HEK293T (cell line): ENCODE measurements around the gene PRKAR2A.

Experiments used
- ARNT ChIP-seq: fragments of 450-650 bp; IDR thresholded peaks from 2 replicates; pipeline ENCODE4 v1.6.1; 2017; ENCODE audit warnings: mild to moderate bottlenecking
- BHLHE40 ChIP-seq: fragments of 450-650 bp; IDR thresholded peaks from 2 replicates; pipeline ENCODE4 v1.6.1; 2016; ENCODE audit warnings: mild to moderate bottlenecking, moderate library complexity, borderline replicate concordance
- ELF4 ChIP-seq: fragments of 450-650 bp; IDR thresholded peaks from 2 replicates; pipeline ENCODE4 v1.6.1; 2017; ENCODE audit warnings: antibody characterized with exemption
- FOXA1 ChIP-seq: fragments of 450-650 bp; IDR thresholded peaks from 2 replicates; pipeline ENCODE4 v1.6.1; 2016; ENCODE audit warnings: mild to moderate bottlenecking
- FOXK2 ChIP-seq: fragments of 450-650 bp; IDR thresholded peaks from 2 replicates; pipeline ENCODE4 v1.6.1; 2016; ENCODE audit warnings: mild to moderate bottlenecking
- FOXM1 ChIP-seq: fragments of 450-650 bp; IDR thresholded peaks from 2 replicates; pipeline ENCODE4 v1.6.1; 2017; ENCODE audit warnings: mild to moderate bottlenecking, borderline replicate concordance
- LEF1 ChIP-seq: fragments of 450-650 bp; IDR thresholded peaks from 2 replicates; pipeline ENCODE4 v1.6.1; 2017; ENCODE audit warnings: mild to moderate bottlenecking, borderline replicate concordance
- PKNOX1 ChIP-seq: fragments of 450-650 bp; IDR thresholded peaks from 2 replicates; pipeline ENCODE4 v1.6.1; 2016
- SP1 ChIP-seq: fragments of 450-650 bp; IDR thresholded peaks from 2 replicates; pipeline ENCODE4 v1.6.1; 2017
- TARDBP ChIP-seq: fragments of 450-650 bp; IDR thresholded peaks from 2 replicates; pipeline ENCODE4 v1.6.1; 2016
- ZNF384 ChIP-seq: fragments of 450-650 bp; IDR thresholded peaks from 2 replicates; pipeline ENCODE4 v1.6.1; 2016

- TF ChIP-seq SP1 = no peak
- TF ChIP-seq LEF1 = no peak
- no peak for TF ChIP-seq TARDBP
- no peak for TF ChIP-seq ARNT
- TF ChIP-seq FOXM1 = no peak
- no peak for TF ChIP-seq FOXK2
- TF ChIP-seq PKNOX1 = no peak
- TF ChIP-seq BHLHE40 = no peak
- no peak for TF ChIP-seq FOXA1
- no peak for TF ChIP-seq ELF4
- no peak for TF ChIP-seq ZNF384
Measured at GRCh38 chr3:48832684-48833083, 15.0 kb downstream of the PRKAR2A start.
